Measurements from ENCODE around the gene SYTL1. TPM values are rescaled to one million over a fixed set of nuclear protein-coding genes. Genes with fewer than 3 reads are reported as not detected.

The SYTL1 gene
- total and polyA plus RNA-seq, 9 of the 15 experiments (the other 6 are each of a cell fraction or from before 2014, with no cell fraction given) = 0.04 to 9.3 (median 1.7) TPM

DNA sequence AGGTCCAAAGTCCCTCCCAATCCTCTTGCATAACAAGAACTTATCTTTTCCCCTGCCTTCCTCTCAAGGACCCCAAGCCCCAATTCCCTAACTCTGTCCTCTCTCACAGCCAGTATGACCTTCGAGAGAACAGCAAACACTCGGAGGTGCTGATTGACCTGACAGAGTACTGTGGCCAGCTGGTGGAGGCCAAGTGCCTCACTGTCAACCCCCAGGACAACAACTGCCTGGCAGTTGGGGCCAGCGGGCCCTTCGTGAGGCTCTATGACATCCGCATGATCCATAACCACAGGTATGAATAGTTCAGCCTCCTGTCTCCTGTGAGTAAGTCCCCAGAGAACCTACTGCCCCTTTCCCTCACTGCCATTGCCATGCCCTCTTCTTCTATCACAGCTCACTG, 49.7 kb upstream of the SYTL1 start (continued):
- TF ChIP-seq, protein P1, sequence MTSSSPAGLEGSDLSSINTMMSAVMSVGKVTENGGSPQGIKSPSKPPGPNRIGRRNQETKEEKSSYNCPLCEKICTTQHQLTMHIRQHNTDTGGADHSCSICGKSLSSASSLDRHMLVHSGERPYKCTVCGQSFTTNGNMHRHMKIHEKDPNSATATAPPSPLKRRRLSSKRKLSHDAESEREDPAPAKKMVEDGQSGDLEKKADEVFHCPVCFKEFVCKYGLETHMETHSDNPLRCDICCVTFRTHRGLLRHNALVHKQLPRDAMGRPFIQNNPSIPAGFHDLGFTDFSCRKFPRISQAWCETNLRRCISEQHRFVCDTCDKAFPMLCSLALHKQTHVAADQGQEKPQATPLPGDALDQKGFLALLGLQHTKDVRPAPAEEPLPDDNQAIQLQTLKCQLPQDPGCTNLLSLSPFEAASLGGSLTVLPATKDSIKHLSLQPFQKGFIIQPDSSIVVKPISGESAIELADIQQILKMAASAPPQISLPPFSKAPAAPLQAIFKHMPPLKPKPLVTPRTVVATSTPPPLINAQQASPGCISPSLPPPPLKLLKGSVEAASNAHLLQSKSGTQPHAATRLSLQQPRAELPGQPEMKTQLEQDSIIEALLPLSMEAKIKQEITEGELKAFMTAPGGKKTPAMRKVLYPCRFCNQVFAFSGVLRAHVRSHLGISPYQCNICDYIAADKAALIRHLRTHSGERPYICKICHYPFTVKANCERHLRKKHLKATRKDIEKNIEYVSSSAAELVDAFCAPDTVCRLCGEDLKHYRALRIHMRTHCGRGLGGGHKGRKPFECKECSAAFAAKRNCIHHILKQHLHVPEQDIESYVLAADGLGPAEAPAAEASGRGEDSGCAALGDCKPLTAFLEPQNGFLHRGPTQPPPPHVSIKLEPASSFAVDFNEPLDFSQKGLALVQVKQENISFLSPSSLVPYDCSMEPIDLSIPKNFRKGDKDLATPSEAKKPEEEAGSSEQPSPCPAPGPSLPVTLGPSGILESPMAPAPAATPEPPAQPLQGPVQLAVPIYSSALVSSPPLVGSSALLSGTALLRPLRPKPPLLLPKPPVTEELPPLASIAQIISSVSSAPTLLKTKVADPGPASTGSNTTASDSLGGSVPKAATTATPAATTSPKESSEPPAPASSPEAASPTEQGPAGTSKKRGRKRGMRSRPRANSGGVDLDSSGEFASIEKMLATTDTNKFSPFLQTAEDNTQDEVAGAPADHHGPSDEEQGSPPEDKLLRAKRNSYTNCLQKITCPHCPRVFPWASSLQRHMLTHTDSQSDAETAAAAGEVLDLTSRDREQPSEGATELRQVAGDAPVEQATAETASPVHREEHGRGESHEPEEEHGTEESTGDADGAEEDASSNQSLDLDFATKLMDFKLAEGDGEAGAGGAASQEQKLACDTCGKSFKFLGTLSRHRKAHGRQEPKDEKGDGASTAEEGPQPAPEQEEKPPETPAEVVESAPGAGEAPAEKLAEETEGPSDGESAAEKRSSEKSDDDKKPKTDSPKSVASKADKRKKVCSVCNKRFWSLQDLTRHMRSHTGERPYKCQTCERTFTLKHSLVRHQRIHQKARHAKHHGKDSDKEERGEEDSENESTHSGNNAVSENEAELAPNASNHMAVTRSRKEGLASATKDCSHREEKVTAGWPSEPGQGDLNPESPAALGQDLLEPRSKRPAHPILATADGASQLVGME (CRISPR knock-in tag; IDR thresholded peaks at IDR 0.05) = no peak
- TF ChIP-seq AFF4 (CRISPR knock-in tag; IDR thresholded peaks at IDR 0.05) = no peak
- no peak for TF ChIP-seq DDX20 (tag; IDR thresholded peaks at IDR 0.05; ENCODE audit: low read depth)
- no peak for TF ChIP-seq ZFP1 (CRISPR knock-in tag; IDR thresholded peaks at IDR 0.05)
- no peak for TF ChIP-seq ZNF766 (CRISPR knock-in tag; conservative IDR thresholded peaks at IDR 0.05)
- TF ChIP-seq, protein P2, sequence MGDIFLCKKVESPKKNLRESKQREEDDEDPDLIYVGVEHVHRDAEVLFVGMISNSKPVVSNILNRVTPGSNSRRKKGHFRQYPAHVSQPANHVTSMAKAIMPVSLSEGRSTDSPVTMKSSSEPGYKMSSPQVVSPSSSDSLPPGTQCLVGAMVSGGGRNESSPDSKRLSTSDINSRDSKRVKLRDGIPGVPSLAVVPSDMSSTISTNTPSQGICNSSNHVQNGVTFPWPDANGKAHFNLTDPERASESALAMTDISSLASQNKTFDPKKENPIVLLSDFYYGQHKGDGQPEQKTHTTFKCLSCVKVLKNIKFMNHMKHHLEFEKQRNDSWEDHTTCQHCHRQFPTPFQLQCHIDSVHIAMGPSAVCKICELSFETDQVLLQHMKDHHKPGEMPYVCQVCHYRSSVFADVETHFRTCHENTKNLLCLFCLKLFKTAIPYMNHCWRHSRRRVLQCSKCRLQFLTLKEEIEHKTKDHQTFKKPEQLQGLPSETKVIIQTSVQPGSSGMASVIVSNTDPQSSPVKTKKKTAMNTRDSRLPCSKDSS (IDR thresholded peaks at IDR 0.05; ENCODE audit: low read depth, partially characterized antibody) = no peak
- TF ChIP-seq HOXB6 (CRISPR knock-in tag; IDR thresholded peaks at IDR 0.05; ENCODE audit: borderline replicate concordance) = no peak

Data from K562 (cell line).